Stimulated activated CD4-positive, alpha-beta T cell treated with anti-CD3 and anti-CD28 coated beads, Interleukin-4, amount 100 ng/mL, for 48 hours (primary cell): ENCODE results near the gene NR2F1-AS1.
"Not testable (repeated sequence)": the region's sequence is repeated elsewhere in the genome, so short reads cannot be mapped to it uniquely, and the experiment has no call there.

Experiments used
- DNase-seq, 2 donors: peaks; one replicate each; pipeline ENCODE4 v3.0.0-alpha.2; 2020; ENCODE audit warnings: low read depth in 2 of 2

Gene NR2F1-AS1

GRCh38 chr5:93519740-93520139, 61.3 kb downstream of the NR2F1-AS1 start:
- no peak for DNase-seq

DNA sequence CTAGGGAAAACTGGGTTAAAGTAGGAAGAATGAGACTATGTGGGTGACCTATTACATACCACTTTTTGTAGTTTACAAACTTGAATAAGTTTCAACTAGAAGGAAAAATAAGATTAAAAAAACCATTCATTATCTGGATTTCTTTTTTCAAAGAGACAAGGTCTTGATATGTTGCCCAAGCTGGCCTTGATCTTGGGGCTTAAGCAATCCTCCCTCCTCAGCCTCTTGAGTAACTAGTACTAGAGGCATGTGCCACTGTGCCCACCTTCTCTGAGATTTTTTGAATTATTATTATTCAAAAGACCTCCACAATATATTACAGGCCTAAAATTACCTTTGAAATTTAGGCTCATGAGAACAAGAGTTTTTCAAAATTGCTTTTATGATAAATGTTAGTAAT, 63.2 kb downstream of the NR2F1-AS1 start:
- no peak for DNase-seq

DNA sequence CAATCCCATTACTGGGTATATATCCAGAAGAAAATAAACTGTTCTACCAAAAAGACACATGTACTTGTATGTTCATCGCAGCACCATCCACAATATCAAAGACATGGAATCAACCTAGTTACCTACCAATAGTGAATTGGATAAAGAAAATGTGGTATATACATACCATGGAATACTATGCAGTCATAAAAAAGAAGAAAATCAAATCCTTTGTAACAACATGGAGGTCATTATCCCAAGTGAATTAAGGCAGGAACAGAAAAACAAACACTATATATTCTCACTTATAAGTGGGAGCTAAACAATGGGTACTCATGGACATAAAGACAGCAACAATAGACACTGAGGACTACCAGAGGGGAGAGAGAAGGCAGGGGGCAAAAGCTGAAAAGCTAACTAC, 67.7 kb downstream of the NR2F1-AS1 start:
- DNase-seq, result no peak

- no peak for DNase-seq
These were observed 68.2 kb downstream of the NR2F1-AS1 start for GRCh38 chr5:93512799-93513198.

DNA sequence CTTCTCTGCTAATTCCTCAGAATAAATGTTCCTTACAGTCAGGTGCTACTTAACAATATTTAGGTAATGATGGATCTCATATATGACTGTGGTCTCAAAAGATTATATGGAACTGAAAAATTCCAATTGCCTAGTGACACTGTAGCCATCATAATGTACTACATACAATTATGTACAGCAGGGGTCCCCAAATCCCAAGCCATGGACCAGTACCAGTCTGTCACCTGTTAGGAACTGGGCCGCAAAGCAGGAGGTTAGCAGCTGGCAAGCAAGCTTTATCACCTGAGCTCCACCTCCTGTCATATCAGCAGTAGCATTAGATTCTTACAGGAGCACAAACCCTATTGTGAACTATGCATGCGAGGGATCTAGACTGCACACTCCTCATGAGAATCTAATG, 69.6 kb downstream of the NR2F1-AS1 start:
- no peak for DNase-seq

DNA sequence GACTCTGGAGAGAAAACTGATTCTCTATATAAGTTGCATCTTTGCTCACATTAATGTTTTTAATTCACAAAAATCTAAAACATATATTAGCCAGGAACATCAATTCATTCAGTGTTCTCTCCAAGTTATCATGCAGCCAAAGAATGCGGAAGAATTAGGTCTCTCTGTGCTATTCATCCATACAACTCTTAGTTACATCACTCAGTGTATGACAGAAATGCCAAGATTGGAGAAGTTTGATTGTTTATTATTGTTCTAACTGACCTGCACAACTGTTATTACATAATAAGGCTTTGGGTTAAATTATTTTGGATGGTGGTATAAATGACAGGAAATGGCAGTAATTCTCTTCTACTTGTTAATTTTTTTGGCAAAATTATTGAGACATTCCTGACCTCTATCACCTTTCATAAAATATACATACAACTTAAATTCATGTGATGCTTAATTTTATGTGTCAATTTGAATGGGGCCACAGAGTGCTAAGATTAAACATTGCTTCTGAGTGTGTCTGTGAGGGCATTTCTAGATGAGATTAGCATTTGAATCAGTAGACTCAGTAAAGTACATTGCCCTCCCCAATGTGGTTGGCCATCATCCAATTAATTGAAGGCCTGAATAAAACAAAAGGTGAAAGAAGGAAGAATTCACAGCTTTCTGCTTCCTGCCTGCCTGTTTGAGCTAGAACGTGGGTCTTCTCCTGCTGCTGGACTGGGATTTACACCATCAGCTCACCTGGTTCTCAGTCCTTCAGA, 70.2 kb downstream of the NR2F1-AS1 start:
- no peak for DNase-seq

- not testable (repeated sequence) for DNase-seq
These were observed 75.5 kb downstream of the NR2F1-AS1 start for GRCh38 chr5:93505553-93505952.

DNA sequence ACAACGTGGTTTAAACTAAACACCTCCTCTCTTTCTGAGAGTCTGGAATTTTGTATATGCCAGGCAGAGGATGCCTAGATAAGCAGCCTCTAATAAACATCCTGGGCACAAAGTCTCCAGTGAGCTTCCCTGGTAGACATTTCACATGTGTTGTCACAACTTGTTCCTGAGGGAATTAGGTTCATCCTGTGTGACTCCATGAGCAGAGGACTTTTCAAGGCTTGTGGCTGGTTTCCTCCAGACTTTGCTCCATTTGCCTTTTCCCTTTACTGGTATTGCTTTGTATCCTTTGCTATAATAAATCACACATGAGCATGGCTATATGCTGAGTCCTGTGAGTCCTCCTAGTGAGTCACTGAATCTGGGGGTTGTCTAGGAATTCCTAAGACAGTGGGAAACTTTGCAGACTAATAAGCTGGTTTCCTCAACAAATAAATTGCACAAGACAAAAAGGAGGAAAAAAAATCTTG, 77.4 kb downstream of the NR2F1-AS1 start:
- no peak for DNase-seq

- DNase-seq, result no peak
These were observed 83.9 kb downstream of the NR2F1-AS1 start for GRCh38 chr5:93497096-93497495.

DNA sequence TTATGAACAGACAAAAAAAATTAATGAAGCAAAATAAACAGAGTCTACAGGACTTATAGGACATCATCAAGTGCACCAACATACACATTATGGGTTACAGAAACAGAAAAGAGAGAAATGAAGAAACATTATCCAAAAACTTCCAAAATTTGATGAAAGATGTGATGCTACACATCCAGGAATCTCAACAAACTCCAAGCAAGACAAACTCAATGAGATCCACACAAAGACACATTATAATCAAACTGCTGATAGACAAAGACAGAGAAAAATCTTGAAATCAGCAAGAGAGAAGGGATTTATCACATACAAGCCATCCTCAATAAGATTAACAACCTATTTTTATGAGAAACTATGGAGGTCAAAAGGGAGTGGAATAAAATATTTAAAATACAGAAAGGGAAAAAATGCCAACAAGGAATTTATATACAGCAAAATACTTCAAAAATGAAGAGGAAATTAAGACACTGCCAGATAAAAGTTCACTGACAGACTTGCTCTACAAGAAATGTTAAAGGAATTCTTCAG, 101.0 kb downstream of the NR2F1-AS1 start:
- DNase-seq, result no peak

- DNase-seq, result no peak
These were observed 103.2 kb downstream of the NR2F1-AS1 start for GRCh38 chr5:93477816-93478215.

DNA sequence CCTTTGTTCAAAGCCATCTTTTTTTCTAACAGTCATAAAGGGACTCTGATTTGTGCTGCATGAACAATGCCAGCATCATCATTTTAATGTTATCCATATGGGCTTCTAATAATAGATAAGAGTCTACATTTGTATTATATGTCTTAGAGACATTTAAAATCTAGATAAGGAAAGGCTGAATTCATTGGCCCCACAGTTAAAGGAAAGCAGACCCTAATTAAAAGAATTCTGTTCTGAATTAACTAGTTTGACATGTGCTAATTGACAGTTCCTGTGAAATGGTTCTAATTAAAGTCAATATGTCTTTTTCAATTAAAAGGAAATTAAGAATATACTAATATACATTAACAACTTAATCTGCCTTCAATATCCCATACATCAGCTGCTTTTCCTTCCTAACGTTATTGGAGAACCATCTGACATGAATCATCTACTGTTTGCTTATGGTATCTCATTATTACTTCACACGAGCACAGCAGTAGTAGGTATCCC, 104.7 kb downstream of the NR2F1-AS1 start:
- DNase-seq, result no peak

GRCh38 chr5:93462916-93463315, 118.1 kb downstream of the NR2F1-AS1 start:
- DNase-seq, result no peak

DNA sequence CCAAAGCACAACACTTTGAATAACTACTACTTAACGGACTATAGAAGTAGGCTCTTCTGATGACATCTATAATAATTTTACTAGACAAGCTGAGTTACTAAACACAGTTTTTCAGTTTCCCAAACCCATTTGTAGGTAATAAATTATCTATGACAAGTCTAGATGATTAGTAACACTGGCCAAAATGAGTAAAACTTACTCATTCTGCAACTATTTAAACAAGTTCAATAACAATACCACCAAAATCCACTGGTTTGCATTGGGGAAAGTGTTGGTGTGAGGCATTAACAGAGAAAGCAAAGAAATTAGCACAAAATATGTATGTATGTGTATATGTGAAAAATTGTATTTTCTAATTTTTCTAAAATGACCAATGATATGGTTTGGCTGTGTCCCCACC, 119.3 kb downstream of the NR2F1-AS1 start:
- no peak for DNase-seq

GRCh38 chr5:93460286-93460685, 120.7 kb downstream of the NR2F1-AS1 start:
- DNase-seq, result no peak

DNA sequence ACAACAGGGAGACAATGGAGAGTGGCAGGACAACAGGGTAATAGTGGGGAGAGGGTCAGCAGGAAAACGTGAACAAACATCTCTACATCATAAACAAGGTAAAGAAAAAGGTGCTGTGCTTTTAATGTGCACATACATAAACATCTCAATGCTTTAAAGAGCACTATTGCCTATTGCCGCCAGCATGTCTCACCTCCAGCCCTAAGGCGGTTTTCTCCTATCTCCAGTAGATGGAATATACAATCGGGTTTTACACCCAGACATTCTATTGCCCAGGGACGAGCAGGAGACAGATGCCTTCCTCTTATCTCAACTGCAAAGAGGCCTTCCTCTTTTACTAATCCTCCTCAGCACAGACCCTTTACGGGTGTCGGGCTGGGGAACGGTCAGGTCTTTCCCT, 124.2 kb downstream of the NR2F1-AS1 start:
- DNase-seq, result not testable (repeated sequence)

DNA sequence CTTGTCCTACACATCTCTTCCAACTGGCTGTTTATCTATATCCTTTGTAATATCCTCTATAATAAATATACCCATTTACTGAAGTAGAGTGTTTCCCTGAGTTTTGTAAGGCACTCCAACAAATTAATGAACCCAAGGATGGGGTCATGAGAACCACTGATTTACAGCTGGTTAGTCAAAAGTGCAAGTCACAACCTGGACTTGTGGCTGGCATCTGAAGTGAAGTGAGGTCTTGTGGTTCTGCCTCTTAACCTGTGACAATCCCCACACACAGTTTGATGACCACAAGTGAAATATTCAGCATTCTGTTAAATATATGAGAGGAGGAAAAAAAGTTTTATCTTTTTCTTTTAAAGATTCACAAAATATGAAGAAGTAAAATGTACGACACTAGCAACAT, 126.1 kb downstream of the NR2F1-AS1 start:
- DNase-seq, result no peak

DNA sequence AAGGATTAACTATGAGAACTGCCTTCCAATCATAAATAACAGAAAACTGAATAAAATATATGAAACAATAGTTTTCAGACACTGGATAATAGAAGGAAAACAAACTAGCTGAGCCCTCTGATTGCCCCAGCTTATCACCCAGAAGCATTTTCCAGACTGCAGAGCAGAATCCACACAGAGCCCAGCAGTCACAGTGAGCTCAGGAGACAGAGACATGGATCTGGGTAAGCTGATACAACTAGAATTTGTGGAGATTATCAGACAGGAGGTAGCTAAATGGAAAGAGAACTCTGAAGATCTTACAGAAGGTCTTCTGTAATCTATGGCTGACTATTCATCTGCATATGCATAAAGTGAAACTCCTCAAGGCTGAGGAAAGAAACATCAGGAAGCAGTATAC, 128.8 kb downstream of the NR2F1-AS1 start:
- DNase-seq, result no peak

- DNase-seq, result no peak
These were observed 142.9 kb downstream of the NR2F1-AS1 start for GRCh38 chr5:93438124-93438523.

DNA sequence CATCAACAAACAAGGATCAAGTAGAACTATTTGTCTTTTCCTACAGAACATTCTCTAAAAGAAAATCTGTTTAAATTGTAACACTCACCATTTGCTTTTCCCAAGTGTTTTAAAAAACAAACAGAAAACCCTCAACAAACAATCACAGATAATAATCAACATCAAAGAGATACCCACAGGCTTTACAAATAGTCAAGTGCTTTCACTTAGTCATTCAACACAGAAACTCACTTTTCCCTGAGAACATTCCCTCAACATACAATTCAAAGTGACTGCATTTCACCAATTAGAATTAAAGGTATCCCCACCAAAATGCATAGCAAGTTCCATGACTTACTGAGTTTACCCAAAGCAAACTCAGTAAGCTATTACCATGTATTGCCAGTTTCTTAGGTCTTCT, 144.9 kb downstream of the NR2F1-AS1 start:
- no peak for DNase-seq

- DNase-seq, result no peak
These were observed 147.6 kb downstream of the NR2F1-AS1 start for GRCh38 chr5:93433422-93433821.

DNA sequence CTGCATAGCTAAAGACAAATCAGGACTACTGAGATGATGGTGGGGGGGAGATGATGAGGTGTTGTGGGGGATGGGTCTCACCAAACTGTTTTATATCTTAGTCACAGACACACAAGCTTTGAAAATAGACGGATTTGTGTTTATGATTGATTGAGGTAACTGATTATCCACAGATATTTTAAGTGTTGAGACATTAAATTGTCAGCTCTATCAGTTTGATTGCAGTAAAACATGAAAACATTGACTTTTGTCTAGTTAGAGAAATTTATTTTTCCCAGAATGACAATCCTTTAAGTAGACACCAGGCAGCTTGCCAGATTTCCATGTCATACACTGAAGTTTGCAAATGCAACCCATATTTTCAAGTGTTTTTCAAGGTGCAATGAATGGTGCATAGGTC, 149.8 kb downstream of the NR2F1-AS1 start:
- DNase-seq, result no peak

- DNase-seq, result no peak
These were observed 150.3 kb downstream of the NR2F1-AS1 start for GRCh38 chr5:93430673-93431199.
